ENCODE results near the gene NUDT7.
A peak's percentile ranks its signal among the peaks of the same experiment; 100 is the strongest.

Gene NUDT7

DNA sequence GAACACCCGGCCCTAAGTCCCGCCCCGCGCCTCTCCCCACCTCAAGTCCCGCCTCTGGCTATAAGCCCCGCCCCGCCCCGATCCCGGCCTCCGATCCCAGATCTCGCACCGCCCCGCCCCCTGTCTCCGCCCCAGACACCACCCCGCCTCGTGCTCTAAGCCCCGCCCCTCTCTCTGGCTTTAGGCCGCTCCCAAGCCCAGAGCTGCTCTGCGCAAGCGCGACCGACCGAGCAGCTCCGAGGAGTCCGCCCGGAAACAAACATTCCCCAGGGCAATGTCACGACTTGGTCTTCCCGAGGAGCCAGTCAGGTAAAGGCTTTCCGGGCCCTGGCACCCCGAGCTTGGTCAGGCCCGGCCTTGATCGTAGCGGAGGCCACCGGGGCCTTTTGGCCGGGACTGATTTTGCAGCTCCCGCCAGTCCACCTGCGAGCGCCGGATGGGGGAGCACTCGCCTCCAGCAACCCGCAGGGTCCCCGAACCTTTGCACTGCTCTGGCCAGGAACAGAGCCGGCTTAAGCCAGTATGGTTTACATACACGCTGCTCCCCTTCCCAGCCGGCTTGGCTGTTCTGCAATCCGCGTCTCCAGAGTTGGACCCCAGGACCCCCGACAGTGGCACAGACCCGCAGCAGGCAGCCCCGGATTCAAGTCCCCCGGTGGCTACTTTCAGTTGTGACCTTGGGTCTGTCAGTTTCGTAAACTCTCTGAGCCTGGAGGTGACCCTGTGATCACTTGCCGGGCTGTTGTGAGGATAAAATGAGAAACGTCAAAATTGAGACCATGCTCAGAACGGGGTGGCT, at the start of gene NUDT7:
TSS of gene NUDT7 (plus strand) at position 206 of the 799 bp plus-strand sequence. CDS start at position 275, 69 bp downstream.
- DNase-seq: peak; percentile 78

DNA sequence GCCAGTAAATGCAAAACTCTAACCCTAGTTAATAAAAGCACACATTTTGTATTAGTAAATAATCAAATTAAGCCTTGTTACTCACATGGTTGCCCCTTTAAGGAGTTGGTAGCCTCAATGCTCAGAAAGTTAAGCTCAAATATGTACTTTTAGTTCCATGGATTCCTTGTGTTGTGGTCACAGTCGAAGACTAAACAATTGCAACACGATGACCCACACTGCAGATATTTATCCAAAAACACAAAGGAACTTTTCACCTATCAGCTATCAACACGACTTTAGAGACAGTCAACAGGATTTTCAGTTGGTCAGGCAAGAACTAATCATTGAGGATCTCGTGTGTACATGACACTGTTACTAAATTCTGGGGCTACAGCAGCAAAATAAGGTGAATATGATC, 47.4 kb upstream of the NUDT7 start:
- no peak for DNase-seq

DNA sequence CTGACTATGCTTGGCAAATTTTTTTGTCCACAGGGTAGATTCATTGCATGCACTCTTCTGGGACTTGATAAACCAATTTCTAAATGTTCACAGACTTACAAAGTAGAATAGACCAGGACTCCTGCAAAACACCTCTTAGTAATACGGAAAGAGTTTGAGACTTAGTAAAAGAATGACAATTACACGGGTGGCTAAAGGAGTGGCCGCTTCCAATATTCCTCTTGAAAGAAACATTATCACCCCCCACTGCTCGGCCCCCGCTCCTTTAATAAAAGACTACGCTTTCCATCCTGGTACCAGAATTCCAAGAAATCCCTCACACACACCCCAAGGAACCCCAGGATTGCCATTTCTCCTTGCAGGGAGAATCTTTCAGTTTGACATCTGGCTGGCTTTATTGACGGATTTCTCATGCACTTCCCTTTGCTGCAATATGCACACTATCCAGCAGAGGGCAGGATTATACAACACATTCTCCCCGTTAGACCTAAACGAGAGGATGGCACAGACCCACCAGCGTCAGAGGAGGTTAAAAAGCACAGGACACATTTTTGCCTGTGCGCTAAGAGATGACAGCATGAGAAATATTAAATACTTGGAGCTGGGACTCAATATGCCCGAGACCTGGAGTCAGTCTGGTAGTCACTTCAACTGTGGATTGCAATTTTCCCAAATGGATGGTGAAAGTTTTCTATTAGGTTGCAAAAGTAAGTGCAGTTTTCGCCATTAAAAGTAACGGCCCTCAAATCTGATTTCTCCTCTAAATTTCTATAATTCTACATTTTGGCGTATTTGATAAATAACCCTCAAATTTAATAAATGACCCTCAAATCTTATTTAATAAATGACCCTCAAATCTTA, 46.6 kb upstream of the NUDT7 start:
- DNase-seq: peak; percentile 6

DNA sequence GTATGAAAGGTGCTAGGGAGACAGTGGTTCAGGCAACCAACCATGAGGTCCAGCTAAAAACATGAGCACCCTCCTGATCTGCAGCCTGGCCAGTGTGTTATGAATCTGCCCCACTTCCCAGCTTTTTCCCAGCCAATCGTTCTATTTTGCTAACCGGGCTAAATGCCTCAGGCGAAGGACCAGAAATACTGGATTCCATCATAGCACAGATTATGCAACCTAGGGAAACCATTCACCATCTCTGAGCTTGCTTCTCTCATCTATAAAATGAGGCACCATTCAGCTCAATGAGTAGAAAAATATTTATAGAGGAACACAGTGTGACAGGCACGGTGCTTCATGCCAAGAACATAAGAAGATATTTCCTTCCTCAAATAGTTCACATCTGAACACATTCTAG, 45.2 kb upstream of the NUDT7 start:
- DNase-seq: no peak

DNA sequence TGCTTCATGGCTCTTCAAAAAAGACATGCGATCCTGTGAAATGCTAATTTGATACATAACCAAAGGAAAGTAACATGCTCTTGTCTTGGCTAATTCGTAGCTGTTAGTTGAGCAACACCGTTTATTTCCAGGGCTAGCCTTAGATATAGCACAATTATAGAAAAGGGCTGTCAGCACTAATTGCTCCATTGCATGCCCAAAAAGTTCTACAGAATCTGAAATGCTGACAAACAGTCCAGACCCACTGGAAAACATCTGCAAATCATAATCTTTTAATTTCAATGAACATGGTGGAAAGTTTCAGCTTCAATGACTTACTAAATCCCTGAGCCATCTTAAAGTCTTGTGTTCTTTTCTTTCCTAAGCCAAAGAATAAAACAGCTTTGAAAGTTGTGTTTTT, 42.9 kb upstream of the NUDT7 start:
- no peak for DNase-seq

DNA sequence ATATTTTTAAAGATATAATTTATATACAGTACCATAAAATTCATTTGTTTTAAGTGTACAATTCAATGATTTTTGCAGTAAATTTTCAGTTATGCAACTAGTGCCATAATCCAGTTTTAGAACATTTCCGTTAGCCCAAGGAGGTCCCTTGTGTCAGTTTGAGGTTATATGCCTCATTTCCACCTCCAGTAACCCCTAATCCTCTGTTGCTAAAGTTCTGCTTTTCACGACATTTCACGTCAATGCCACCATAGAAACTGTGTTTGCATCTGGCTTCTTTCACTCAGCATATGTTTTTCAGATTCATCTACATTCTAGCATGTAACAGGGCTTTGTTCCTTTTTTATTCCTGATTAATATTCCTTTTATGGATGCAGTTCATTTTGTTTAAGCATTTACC, 42.4 kb upstream of the NUDT7 start:
- no peak for DNase-seq

DNA sequence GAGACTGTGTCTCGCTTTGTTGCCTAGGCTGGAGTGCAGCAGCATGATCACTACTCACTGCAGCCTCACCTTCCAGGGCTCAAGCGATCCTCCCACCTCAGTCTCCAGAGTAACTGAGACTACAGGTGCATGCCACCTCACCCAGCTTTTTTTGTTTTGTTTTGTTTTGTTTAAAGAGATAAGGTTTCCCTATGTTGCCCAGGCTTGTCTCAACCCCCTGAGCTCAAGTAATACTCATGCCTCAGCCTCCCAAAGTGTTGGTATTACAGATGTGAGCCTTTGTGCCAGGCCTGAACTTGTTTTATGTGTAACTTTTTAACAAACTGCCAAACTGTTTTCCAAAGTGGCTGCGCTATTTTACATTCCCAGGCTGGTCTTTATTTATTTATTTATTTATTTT, 41.8 kb upstream of the NUDT7 start:
- no peak for DNase-seq

DNA sequence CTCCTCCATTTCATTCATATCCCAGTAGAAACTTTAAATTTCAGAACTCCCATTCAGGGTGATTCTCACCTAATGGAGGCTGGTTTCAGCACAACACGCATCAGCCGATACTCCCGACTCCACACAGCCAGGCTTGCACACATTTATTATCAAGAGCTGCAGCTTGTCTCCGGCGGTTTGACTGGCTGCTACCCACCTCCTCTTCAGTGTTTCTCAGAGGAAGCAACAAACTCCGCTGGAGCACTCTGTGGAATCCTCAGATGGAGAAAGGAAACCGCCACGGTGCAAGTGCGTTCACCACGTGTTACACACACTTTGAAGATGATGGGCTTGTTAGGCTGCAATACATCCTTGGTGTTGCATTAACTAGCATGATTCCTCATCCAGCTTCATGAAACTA, 39.7 kb upstream of the NUDT7 start:
- DNase-seq: no peak

DNA sequence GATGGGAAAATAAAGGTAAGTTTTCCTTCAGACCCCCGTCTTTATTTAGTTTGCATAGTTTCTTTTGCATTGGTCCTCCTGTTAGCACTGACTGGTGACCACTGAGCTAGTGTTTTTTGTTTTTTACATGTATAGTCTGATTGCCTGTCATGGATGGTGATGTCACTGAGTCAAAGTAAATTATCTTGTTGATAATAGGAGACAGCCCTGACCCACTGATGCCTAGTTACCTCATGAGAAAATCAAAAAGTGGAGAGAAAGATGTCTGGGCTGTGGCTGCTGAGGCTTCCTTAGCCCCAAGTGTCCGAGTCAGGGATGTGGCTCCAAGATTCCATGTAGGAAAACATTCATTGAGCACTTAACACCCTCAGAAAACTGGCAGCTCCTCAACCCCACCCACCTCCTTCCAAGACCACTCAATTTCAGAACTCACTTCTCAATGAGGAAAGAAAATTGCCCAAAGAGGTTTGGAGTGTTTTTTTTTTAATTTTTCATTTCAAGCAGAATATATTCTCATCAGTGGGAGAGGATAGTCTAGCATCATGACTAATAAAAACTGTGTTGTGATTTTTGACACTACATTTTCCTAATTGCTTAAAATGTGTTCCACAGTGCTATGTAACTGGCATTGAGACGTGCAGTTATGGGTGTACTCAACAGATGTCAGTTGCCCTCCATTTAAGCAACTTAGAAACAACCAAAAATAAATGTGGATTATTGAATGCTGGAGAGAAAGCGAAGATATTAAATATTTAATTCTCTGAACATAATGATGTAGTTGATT, 38.7 kb upstream of the NUDT7 start:
- no peak for DNase-seq

DNA sequence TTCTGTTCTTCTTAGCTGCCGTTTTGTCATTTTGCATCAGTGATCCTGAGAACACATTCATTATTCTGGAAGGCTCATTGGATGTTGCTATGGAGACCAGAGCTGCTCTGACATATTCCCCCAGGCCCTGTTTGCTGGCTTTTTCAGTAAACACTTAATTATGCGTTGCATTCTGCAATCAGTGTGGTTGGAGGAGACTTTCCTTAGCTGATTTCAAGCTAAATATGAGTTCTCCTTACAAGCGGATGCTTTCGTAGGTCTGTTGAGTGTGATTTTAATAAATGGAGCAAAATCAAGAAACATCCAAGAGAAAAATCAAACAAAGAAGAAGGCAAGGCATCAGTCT, 38.2 kb upstream of the NUDT7 start:
- peak; percentile 33 for DNase-seq

DNA sequence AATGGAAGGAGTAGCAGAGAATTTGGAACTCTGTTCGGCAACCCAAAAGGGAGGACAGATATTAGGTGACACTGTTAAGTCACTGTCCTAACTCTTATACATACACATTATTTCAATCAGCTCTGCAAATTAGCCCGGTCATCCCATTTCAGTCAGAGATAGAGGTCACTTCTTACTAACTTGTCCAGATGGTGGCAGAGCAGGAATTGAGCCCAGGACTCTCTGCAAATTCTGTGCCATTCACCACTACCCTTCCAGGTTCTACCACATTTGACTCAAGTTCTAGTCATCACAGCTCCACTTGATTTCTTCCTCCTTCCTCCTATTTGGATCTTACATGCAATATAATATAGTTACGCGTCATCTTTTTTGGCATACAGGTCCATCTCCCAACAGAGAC, 35.9 kb upstream of the NUDT7 start:
- no peak for DNase-seq

DNA sequence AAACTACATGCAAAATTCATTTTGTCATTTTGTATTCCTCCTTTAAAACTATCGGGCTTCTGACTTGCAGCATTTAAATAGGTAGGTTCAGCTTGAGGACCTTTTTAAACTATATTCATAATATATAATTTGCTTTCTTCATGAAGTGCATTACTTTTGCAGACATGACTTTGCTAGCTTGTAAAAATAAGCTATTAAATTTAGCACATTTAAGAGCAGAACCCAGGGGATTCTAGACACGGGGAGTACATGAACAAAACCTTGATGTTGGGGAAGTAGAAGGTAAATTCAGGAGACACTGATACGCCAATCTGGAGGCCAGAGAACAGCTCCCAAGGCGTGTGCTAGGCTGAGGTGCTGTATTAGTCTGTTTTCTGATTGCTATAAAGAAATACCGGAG, 32.3 kb upstream of the NUDT7 start:
- no peak for DNase-seq

DNA sequence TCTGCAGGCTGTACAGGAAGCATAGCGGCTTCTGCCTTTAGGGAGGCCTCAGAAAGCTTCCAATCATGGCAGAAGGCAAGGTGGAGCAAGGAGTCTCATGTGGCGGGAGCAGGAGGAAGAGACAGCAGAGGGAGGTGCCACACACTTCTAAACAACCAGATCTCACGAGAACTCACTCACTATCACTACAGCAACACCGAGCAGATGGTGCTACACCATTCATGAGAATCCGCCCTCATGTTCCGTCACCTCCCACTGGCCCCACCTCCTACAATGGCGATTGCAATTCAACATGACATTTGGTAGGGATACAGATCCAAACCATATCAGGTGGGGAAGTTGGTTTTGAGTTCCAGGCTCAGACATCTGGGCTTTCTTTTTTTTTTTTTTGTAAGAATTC, 31.9 kb upstream of the NUDT7 start:
- no peak for DNase-seq

DNA sequence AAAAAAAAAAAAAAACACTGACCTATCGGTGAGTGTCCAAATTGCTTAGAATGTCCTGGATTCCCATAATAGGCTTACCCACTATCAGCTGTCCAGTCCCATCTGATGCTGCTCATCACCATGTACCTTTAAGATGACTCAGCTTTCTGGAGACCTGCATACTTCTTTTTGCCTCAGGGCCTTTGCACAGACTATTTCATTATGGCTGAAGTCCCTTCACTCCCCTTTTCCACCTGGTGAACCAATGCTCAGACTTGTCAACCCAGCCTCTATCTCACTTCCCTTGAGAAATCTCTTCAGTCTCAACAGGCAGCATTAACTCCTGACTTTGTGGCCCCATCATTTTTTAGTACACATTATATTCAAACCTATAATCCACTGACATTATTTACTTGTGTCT, 29.7 kb upstream of the NUDT7 start:
- DNase-seq: no peak

DNA sequence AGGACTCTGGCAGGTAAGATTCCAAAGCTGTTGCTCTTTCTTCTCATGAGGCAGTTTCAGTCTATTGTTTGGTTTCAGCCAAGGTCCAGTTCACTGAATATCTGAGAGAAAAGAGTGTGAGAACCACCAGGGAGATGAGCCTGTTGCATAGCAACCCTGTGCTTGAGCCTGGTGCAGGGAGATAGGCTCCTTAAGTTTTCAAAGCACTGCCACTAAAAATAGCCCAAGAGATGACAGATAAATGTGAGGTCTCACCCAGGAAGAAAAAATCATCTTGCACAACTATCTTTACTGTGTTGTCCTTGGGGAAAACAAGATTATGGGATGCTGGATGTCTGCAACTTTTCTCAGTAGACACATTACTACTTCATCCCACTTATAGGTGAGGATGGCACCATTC, 26.2 kb upstream of the NUDT7 start:
- DNase-seq: no peak

DNA sequence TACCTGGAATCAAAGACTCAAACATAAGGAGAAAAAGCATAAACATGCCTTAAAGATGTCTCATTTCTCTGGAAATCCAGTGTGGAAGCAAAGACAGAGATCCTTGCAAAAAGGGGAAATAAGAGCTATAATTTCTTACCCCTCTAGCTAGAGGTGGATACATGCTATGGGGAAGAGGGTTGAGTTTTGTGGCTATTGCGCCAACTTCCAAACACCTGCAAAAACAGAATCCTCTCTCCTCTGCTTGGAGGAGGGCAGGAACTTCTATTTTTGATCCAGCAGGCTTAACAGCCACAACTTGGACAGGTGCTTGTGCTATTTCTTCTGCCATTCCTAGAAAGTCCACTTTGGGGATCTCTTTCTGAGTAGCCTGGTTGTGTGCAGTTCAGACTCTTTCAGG, 21.5 kb upstream of the NUDT7 start:
- no peak for DNase-seq

DNA sequence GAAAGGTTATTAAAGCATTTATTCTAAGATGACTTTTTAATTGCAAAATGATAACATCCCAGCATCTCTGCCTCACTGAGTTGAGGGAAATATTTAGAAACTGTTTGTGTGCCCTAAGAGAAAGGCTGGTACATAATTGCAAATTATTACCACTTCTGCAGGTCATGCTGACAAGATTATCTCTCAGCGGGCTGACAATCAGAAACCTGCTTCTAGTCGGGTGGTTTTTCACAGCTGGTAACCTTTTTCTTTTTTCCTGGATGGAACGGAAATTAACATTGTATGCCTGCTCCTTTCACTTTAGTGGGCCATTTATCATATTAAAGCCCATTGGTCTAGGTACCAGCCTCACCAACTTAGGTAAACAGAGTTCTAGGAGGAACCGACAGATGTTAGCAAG, 17.0 kb upstream of the NUDT7 start:
- no peak for DNase-seq

DNA sequence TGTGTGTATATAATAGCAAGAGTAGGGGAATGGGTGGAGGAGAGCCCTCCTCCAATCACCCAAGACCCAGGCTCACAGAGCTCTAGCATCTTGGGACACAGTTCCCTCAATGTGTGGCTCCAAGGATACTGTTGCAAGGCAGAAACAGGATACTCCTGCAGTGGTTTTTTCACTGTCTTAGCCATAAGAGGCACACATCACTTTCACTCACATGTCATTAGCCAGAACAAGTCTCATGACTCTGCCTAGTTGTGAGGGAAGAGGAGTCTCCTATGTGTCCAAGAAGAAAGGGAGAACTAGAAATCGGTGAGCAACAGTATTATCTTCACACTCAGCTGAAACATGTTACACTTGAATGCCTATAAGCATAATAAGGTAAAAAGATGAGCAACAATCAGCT, 11.1 kb upstream of the NUDT7 start:
- no peak for DNase-seq

DNA sequence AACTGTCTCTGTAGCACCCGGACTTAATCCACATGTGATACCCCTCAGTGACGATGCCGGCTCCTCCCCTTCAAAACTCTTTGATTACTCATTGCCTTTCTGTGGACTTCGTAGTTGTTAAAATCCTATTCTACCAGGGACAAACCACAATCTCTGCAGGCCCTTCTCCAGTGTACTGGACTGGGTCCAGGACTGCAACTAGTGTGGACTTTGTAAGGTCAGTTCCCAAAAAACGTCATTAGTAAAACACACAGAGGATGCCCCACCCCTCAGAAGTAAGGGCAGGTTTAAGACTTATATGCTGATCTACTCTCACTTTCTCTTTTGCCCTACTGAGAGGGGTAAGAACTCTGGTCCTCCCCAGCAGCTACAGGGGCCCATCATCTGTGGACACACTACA, 10.5 kb upstream of the NUDT7 start:
- DNase-seq: no peak

DNA sequence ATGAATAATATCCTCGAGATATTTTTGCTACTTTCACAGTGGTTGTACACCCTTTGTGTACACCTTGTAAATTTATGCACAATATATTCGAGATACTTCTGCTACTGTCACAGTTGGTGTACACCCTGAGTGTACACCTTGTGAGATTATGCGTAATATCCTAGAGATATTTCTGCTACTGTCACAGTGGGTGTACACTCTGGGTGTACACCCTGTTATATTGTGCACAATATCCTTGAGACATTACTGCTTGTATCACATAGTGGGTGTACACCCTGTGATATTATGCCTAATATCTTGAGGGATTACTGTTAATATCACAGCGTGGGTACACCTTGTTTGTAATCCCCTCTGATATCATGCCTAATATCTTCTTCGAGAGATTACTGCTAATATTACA, 7.2 kb upstream of the NUDT7 start:
- no peak for DNase-seq

DNA sequence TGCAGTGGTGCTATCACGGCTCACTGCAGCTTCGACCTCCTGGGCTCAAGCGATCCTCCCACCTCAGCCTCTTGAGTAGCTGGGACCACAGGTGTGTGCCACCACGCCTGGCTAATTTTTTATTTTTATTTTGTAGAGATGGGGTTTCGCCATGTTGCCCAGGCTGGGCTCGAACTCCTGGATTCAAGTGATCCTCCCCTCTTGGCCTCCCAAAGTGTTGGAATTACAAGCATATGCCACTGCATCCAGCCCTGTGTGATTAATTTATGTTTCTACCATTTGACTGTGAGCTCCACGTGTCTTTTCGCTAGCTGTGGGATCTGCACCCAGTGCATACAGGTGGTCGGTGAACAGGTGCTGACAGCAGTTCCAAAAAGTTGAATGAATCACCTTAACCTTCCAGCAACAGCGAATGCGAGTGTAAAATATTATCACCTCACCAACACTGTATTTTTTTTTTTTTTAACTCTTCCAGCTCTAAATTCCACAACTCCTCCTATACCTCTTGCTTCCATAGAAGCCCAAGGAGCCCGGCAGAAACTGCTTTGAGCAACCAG, 484 bp upstream of the NUDT7 start:
- DNase-seq: no peak

DNA sequence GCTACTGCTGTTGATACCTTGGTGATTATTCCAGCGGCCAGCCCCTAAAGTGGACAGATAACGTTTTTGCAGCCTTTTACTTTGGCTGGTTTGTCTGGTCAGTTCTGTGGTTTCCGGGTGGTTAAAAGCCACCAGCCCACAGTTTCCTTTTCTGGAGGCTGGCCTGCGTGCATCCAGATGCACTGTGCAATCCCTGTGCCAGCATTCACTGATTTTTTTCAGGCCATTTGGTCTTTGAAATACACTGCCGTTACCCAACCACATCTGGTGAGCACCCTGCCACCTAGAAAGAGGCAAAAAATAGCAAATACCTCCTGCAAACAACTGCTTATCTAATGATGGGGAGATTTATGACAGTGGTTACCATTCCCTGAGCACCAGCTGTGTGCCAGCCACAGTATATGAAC, 797 bp downstream of the NUDT7 start:
- no peak for DNase-seq

DNA sequence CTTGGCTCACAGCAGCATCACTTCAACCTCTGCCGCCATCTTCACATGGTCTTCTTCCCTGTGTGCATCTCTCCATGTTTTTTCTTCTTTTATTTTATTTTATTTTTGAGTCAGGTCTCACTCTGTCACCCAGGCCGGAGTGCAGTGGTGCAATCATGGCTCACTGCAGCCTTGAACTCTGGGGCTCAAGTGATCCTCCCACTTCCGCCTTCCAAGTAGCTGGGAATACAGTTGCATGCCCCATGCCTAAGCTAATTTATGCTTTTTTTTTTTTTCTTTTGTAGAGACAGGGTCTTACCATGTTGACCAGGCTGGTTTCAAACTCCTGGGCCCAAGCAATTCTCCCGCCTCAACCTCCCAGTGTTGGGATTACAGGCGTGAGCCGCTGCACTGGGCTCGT, 1.9 kb downstream of the NUDT7 start:
- no peak for DNase-seq

Measured in DMS79 treated with DMSO at 0.1 percent for 48 hours (cell line).